ENCODE measurements around the gene SPA17. TPM values are rescaled to one million over a fixed set of nuclear protein-coding genes. Genes with fewer than 3 reads are reported as not detected.
A peak's percentile ranks its signal among the peaks of the same experiment; 100 is the strongest.

Gene SPA17
- 10 to 100 TPM; 20.1 to 28.4 (median 21.8) TPM for polyA plus RNA-seq (ENCODE audit: insufficient read length in 3 of 3)
- long read RNA-seq, donor 1, full-length matches to known transcripts: 4 of 4 reads
- long read RNA-seq, donor 1, partial matches to known transcripts: 0 of 4 reads
- long read RNA-seq, donor 1, other reads (novel, unspliced or antisense): 0 of 4 reads
- long read RNA-seq, donor 2, full-length matches to known transcripts: 5 of 5 reads
- long read RNA-seq, donor 2, partial matches to known transcripts: 0 of 5 reads
- long read RNA-seq, donor 2, other reads (novel, unspliced or antisense): 0 of 5 reads
- long read RNA-seq, donor 3, full-length matches to known transcripts: 10 of 10 reads
- long read RNA-seq, donor 3, partial matches to known transcripts: 0 of 10 reads
- long read RNA-seq, donor 3, other reads (novel, unspliced or antisense): 0 of 10 reads
- long read RNA-seq, donor 4, transcript SPA17-201 (5 exons, 853 nt): major isoform, 7 of 7 reads
- long read RNA-seq, donor 4, partial matches to known transcripts: 0 of 7 reads
- long read RNA-seq, donor 4, other reads (novel, unspliced or antisense): 0 of 7 reads
- long read RNA-seq, donor 5: 0 reads
- long read RNA-seq, donor 6, partial matches to known transcripts: 0 of 2 reads
- long read RNA-seq, donor 6, other reads (novel, unspliced or antisense): 0 of 2 reads
- long read RNA-seq, donor 7, full-length matches to known transcripts: 11 of 11 reads
- long read RNA-seq, donor 7, partial matches to known transcripts: 0 of 11 reads
- long read RNA-seq, donor 7, other reads (novel, unspliced or antisense): 0 of 11 reads
- long read RNA-seq, donor 8, full-length matches to known transcripts: 17 of 17 reads
- long read RNA-seq, donor 8, partial matches to known transcripts: 0 of 17 reads
- long read RNA-seq, donor 8, other reads (novel, unspliced or antisense): 0 of 17 reads
- long read RNA-seq, donor 9, full-length matches to known transcripts: 10 of 10 reads
- long read RNA-seq, donor 9, partial matches to known transcripts: 0 of 10 reads
- long read RNA-seq, donor 9, other reads (novel, unspliced or antisense): 0 of 10 reads
- long read RNA-seq, donor 10, full-length matches to known transcripts: 10 of 10 reads
- long read RNA-seq, donor 10, partial matches to known transcripts: 0 of 10 reads
- long read RNA-seq, donor 10, other reads (novel, unspliced or antisense): 0 of 10 reads
- long read RNA-seq, donor 11, transcript SPA17-201 (5 exons, 853 nt): major isoform, 10 of 10 reads
- long read RNA-seq, donor 11, partial matches to known transcripts: 0 of 10 reads
- long read RNA-seq, donor 11, other reads (novel, unspliced or antisense): 0 of 10 reads
- long read RNA-seq, donor 12, full-length matches to known transcripts: 2 of 2 reads
- long read RNA-seq, donor 12, partial matches to known transcripts: 0 of 2 reads
- long read RNA-seq, donor 12, other reads (novel, unspliced or antisense): 0 of 2 reads
- long read RNA-seq, donor 13: 0 reads
- long read RNA-seq, donor 14, full-length matches to known transcripts: 8 of 8 reads
- long read RNA-seq, donor 14, partial matches to known transcripts: 0 of 8 reads
- long read RNA-seq, donor 14, other reads (novel, unspliced or antisense): 0 of 8 reads
- long read RNA-seq, donor 15, full-length matches to known transcripts: 4 of 4 reads
- long read RNA-seq, donor 15, partial matches to known transcripts: 0 of 4 reads
- long read RNA-seq, donor 15, other reads (novel, unspliced or antisense): 0 of 4 reads
- long read RNA-seq, donor 16, full-length matches to known transcripts: 22 of 22 reads
- long read RNA-seq, donor 16, partial matches to known transcripts: 0 of 22 reads
- long read RNA-seq, donor 16, other reads (novel, unspliced or antisense): 0 of 22 reads

DNA sequence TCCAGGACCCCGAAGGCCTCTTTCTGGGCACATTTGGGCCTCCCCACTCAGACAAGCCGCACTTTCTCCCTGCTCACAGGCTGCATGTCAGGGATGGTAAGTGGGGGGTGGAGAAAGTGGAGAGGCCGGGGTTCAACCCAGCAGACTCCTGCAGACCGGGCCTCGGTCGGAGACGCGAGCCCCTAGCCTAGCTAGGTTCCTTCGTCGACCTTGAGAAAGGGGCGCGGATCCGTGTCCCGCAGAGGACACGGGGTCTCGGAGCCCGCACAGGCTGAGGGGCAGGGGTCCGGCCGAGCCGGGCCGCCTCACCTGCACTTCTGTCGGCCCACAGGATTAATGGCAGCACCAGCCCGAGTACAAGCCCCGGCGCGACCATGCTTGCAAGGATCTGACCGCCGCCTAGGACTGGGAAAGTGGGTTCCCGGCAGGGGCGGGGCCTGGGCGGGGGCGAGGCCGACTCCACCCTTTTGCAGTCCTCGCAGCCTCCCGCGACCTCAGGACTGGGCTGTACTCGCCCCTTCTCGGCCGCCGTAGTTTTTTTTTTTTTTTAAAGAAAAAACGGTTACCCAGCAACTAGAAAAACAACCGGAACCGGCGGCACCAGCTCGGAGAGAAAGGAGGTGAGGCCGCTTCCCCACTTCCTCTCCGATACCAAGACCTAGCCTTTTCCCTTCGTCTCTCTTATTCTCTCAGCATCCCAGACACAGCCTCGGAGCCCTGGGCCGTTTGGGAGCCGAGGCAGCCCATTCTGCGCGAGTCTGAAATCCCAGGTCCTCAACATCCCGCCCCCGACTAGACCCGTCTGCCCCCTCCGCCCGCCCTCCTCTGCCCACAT, at the start of gene SPA17, which contains the start of gene SIAE:
Gene SPA17 (plus strand): TSS at position 572 of the 835 bp plus-strand sequence. CDS start 1,361 bp downstream, outside the sequence.
Gene SIAE (minus strand): TSS at position 407 of the 835 bp plus-strand sequence. CDS start 31 bp downstream, at position 376.
- peak; percentile 84 to 95 (median 89) for DNase-seq (ENCODE audit: extremely low read depth in 1 of 11, low read depth in 9 of 11, low spot score in 4 of 11)

DNA sequence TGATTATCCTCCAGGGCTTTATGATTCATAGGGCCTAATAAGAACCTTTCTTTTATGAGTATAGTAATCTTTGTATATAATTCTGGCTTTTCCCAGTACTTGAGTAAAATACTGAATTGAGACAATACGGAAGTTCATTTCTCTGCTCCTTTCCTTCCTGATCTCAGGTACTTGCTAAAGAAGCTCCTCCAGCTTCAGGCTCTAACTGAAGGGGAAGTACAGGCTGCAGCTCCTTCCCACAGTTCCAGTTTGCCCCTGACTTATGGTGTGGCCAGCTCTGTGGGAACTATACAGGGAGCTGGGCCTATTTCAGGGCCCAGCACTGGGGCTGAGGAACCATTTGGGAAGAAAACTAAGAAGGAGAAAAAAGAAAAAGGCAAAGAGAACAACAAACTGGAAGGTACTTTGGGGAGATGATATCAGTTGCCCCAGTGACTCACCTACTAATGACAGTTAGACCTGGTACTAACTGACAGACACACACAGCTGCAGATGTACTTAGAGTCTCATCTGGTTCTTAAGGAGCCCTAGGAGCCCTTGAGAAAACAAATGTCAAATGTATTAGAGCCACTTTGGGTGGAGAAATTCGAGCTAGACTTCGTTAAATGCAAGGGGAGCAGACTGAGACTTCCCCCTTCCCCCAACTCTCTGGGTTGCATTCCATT, 48.1 kb upstream of the SPA17 start:
- no peak for DNase-seq (ENCODE audit: extremely low read depth in 1 of 11, low read depth in 9 of 11, low spot score in 4 of 11)

DNA sequence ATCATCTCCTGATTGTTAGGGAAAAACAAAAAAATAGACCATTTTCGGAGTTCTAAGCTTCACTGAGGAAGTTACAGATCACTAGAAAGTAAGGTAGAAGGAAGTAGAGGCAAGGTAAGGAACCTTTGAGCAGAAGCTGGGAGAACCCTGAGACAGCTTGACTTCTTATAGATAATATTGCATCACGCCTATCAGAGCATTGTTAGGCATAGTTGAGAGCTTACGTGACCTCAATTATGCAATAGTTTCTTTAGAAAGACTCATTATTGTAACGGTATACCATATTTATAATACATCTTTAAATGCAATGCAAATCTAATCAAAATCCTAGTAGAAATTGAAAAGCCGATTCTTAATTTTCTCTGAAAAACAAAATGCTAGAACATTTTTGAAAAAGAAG, 46.2 kb upstream of the SPA17 start:
- DNase-seq (ENCODE audit: extremely low read depth in 1 of 11, low read depth in 9 of 11, low spot score in 4 of 11): no peak

DNA sequence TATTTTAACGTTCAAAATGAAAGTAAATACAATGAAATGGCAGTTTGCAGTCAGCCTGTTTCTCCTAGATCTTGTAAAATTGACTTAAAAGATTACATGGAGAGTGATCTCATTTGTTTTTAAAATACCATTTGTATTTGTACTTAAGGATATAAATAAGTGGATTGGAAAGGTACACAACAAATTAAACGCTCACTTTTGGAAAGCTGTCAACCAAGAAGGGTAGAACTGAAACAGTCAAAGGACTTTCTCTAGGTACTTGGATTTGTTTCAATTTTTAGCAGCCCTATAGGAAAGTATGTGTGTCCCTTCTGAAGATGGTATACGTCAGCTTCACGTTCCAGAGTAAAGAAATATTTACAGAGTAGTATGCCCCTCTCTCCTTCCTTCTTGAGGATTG, 43.7 kb upstream of the SPA17 start:
- no peak for DNase-seq (ENCODE audit: extremely low read depth in 1 of 11, low read depth in 9 of 11, low spot score in 4 of 11)

DNA sequence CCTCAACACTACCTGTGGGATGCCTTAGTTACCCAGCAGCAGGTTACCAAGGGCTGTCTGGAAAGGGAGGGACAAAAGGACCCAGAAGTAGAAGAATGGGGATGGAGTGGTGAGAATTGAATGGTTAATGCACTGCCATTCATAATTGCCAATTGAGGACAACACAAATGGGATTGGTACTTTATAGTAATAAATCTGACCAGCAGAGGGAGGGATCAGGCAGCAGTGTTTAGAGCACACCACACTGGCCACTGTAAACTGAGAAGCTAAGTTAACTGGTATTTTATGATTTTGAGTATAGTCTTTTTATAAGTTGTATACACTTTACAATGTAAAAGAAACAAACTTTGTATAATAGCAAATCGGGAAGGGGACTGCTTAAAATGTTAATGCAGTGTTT, 40.3 kb upstream of the SPA17 start:
- DNase-seq (ENCODE audit: extremely low read depth in 1 of 11, low read depth in 9 of 11, low spot score in 4 of 11): no peak

DNA sequence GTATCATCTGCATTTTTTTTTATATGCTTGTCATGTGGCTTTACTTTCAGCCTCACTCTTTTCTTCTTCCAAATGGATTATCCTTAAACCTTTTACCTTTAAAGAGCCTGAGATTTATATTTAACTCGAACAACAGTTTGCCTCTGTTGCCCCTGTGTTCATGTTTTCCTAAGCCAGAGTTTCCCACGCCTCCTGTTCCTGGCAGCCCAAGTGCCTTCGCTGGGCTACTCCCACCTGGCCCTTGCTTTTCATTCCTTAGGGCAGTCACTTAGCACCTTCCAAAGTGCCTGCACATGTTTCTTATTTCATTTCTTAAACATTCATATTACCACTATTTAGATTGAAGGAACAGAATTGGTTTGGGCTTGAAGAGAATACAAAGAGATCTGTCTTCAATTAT, 37.8 kb upstream of the SPA17 start:
- DNase-seq (ENCODE audit: extremely low read depth in 1 of 11, low read depth in 9 of 11, low spot score in 4 of 11): peak in 1 of 11 donors; percentile 24

DNA sequence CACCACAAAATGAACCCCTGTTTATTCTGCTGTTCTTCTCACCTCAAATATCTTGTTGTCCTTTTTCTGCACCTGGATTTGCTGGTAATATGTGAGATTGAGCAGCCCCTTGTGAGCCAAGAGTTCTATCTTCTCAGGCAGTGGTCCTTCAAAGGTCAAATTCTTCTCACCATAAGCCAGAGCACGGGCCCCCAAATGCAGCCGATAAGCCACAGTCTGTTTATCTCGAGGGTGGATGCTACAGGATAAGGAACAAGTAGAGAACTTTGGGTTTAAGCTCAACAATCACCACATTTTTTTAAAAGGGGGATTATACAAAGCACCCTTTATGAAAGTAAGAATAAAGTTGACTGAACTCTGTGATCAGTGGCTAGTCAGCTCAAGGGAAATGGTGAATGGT, 35.2 kb upstream of the SPA17 start:
- DNase-seq (ENCODE audit: extremely low read depth in 1 of 11, low read depth in 9 of 11, low spot score in 4 of 11): no peak

DNA sequence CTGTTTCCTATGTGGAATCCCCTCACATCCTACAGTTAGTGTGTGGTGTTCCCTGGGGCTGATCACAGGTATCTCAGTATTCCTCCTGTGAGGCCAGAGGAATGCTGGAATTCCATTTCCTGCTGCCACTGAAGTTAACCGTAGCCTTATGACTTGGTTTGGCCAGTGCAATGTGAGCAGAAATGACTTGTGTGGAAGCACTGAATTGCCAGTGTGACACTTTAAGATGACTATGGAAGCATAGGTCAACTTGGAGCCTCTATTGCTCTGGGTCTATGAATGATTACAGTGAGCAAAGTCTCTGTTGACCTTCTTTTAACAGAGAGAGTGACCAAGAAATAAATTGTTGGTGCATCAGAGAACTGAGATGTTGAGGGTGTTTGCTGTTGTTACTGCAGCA, 34.5 kb upstream of the SPA17 start:
- DNase-seq (ENCODE audit: extremely low read depth in 1 of 11, low read depth in 9 of 11, low spot score in 4 of 11): no peak

DNA sequence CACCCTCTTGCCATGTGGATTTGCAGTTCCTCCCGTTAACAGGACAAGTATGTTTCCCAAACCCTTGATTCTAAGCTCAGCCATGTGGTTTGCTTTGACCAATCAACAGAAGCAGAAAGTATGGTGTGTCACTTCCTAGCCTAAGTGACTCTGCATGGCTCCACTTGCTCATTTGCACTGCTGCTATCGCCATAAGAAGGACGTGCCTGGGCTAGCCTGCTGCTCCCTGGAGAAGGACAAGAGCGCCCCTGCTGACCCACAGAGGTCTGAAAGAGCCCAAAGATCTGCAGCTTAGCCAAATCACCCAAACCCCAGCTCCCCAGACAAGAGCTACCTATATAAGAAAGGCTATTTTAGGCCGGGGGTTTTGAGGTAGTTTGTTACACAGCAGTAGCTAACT, 33.0 kb upstream of the SPA17 start:
- DNase-seq (ENCODE audit: extremely low read depth in 1 of 11, low read depth in 9 of 11, low spot score in 4 of 11): no peak

DNA sequence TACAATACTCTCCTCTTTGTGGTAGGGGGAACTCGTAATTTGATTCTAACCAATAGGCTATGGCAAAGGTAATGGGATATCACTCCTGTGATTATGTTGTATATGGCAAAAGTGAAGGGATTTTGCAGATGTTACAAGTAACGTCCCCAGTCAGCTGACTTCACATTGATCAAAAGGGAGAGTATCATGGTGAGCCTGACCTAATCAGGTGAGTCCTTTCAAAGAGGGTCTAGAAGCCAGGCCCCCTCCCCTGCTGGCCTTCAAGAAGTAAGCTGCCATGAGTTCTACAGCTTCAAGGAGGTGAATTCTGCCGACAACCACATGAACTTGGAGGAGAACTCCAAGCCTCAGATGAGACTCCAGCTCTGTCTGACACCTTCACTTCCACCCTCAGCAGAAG, 31.1 kb upstream of the SPA17 start:
- DNase-seq (ENCODE audit: extremely low read depth in 1 of 11, low read depth in 9 of 11, low spot score in 4 of 11): no peak

DNA sequence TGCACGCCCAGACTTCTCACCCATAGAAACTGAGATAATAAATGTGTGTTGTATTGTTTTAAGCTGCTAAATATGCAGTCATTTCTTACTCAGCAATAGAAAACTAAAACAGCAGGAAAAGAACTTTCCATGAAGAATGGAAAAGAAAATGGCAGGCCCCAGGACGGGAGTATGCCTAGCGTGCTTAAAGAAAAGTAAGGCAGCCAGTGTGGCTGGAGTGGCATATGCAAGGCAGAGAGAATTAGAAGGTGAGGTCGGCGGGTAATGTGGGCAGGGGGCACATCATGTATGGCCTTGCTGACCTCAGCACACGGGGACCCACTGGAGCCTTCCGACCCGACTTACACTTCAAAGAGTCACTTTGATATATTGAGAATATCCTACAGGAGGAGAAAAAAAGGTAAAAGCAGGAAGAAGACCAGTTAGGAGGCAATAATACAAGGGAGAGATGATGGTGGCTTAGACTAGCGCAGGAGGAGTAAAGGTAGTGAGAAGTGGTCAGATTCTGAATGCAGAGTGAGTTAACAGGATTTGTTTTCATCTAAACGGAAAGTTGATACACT, 30.6 kb upstream of the SPA17 start:
- DNase-seq (ENCODE audit: extremely low read depth in 1 of 11, low read depth in 9 of 11, low spot score in 4 of 11): no peak

DNA sequence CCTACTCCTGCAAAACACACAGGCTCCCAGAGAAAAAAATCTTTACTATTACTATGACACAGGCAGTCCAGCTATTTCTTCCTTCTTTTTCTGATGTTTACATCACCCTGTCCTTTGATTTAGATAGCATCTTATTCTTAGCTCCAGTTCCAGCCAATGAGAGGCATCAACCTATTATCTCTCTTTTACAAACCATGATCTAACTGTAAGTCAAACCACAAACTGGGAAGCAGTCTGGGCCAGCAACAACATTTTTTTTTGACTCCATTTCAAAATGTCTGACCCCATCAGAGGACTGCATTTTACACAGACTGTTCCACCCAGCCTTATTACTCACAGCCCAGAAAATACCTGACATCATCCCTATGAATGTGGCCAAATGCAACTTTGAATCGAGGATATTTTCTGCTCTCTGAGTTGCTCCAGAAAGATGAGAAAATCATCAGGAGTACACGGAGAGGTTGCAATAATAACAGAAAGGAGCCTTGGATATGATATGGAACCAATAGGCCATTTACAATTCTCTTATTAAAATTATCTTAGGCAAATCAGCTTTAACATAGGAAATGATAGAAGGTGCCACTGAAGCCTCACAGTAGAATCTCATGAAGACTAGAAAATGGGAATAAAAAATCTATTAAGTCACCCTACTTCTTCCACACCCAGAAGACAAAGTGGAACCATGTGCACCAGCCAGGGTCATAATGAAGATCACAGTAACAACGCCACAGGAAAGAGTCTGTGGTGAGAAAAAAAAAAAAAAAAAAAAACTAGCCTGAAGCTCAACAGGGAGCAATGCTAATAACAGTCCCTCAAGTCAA, 29.9 kb upstream of the SPA17 start:
- DNase-seq (ENCODE audit: extremely low read depth in 1 of 11, low read depth in 9 of 11, low spot score in 4 of 11): no peak

DNA sequence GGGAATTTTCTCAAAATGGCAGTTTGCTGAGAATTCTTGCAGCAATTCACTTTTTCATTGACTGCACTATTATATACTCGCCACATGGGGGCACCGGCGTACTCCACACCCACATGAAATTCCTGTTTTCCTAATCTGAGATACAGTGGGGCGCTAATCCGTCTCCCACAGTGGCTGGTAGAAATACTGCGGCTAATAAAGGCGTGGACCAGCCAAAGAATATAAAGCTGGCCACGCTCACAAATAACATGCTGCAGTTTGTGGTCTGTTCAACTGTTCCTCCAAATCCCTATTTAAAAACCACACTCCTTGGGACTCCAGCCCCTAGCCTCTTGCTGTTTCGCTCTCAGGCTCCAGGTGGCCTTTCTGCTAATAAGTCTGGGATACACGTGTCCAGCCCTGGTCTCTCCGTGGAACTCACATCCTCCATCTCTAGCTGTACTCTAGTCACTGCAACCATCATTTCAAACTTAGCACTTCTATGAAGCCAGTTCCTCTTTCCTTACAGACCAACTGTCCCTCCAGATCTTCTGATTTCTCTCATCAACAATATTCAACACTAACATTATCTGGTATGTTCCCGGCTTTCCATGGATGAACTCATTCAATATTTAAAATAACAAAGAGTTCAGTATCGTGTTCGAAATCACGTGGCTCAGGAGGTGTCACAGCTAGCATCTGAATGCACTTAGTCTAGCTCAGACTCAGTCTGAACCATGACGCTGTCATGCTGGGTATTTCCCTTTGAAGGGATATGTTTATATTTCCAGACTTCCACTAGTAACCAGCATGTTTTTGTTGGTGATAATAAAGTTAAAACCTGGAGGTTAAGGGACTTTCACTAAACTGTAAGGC, 29.1 kb upstream of the SPA17 start:
- peak in 7 of 11 donors; percentile 47 to 64 (median 54) for DNase-seq (ENCODE audit: extremely low read depth in 1 of 11, low read depth in 9 of 11, low spot score in 4 of 11)

DNA sequence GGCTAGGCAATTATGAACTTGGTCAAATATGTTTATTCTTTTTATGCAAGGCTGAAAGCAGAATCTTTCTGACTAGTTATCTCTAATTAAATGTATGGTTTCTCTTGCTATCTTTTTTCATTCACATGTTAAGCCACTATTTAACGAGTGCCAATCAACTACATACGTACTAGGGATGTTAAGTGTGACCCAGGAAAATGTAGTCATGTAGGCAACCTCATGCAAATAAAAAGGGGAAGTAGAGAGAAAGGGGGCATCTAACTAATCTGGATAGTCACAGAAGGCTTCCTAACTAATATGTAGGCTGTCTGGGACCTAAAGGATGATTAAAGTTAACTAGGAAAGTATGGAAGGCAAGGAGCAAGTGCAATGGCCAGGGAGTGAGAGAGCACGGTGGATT, 27.6 kb upstream of the SPA17 start:
- DNase-seq (ENCODE audit: extremely low read depth in 1 of 11, low read depth in 9 of 11, low spot score in 4 of 11): no peak

DNA sequence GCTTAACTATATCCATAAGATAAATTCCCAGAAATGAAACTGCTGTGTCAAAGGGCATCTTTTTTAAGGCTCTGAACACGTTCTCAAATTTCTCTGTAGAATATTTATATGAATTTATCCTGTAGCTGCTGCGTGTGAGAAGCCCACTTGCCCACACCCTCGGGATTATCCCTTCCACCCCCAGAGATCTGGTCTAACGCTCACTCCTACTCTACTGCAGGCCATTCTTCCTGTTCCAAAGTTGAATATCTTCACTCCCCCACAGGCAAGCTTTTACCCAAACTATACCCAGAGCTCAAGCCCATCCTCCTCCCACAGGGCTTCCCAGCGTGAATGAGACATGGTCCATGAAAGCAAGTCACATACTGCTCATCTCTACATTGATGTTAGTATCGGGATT, 25.1 kb upstream of the SPA17 start:
- DNase-seq (ENCODE audit: extremely low read depth in 1 of 11, low read depth in 9 of 11, low spot score in 4 of 11): no peak
